ENCODE measurements around the gene CYP11A1. TPM values are rescaled to one million over a fixed set of nuclear protein-coding genes. Genes with fewer than 3 reads are reported as not detected.

CYP11A1 gene
- total RNA-seq, 2 experiments from 2014 or later: 0.29 TPM; not detected in 1

- Mint-ChIP-seq H3K9me3 (peaks cover 5% of the 10 kb centered on the region), H3K36me3 (no peaks in the 10 kb centered on the region), H3K27me3 (peaks cover 6% of the 10 kb centered on the region), H3K4me1 (ENCODE audit: low read depth) (no peaks in the 10 kb centered on the region), H3K4me3 (no peak overlapping the region), H3K27ac (no peak overlapping the region)
- POLR2A ChIA-PET: no interaction called here
- intact Hi-C loops (cut with micrococcal nuclease): no loop called here
- CTCF ChIA-PET: no interaction called here
- DNase-seq: no peak
Measured at GRCh38 chr15:74351670-74352069, 15.8 kb downstream of the CYP11A1 start.

- ChIA-PET CTCF (interaction anchor here (1.2 kb wide), 1 partner anchor 28 kb away, joined by 4 read pairs; no protein-coding TSS in a partner anchor), POLR2A (no interaction called here)
- peaks cover under 1% of the 10 kb centered on the region for H3K4me1 Mint-ChIP-seq (ENCODE audit: low read depth)
- H3K36me3 Mint-ChIP-seq: no peaks in the 10 kb centered on the region
- DNase-seq: no peak
- intact Hi-C loops (cut with micrococcal nuclease): no loop called here
- H3K27me3 Mint-ChIP-seq: peaks cover 6% of the 10 kb centered on the region
- H3K9me3 Mint-ChIP-seq: peaks cover 5% of the 10 kb centered on the region
- H3K4me3 Mint-ChIP-seq: no peak overlapping the region
- no peak overlapping the region for H3K27ac Mint-ChIP-seq
Measured at GRCh38 chr15:74350295-74351275, 16.9 kb downstream of the CYP11A1 start.

- CTCF ChIA-PET: no interaction called here
- POLR2A ChIA-PET: no interaction called here
- H3K27me3 Mint-ChIP-seq: no peaks in the 10 kb centered on the region
- intact Hi-C loops (cut with micrococcal nuclease): no loop called here
- no peaks in the 10 kb centered on the region for H3K36me3 Mint-ChIP-seq
- H3K4me1 Mint-ChIP-seq (ENCODE audit: low read depth): peaks cover 5% of the 10 kb centered on the region
- no peak overlapping the region for H3K27ac Mint-ChIP-seq
- no peak for DNase-seq
- peaks cover 2% of the 10 kb centered on the region for H3K9me3 Mint-ChIP-seq
- H3K4me3 Mint-ChIP-seq: no peak overlapping the region
Measured at GRCh38 chr15:74349241-74349778, 18.1 kb downstream of the CYP11A1 start.

GRCh38 chr15:74347757-74348250 lies 19.6 kb downstream of the CYP11A1 start:
- Mint-ChIP-seq H3K4me3 (no peak overlapping the region), H3K4me1 (ENCODE audit: low read depth) (peaks cover 5% of the 10 kb centered on the region), H3K27me3 (no peaks in the 10 kb centered on the region), H3K27ac (no peak overlapping the region), H3K9me3 (no peaks in the 10 kb centered on the region), H3K36me3 (no peaks in the 10 kb centered on the region)
- ChIA-PET POLR2A (no interaction called here), CTCF (no interaction called here)
- DNase-seq: no peak
- intact Hi-C loops (cut with micrococcal nuclease): no loop called here

GRCh38 chr15:74345051-74345450 lies 22.4 kb downstream of the CYP11A1 start:
- Mint-ChIP-seq H3K4me3 (no peak overlapping the region), H3K27ac (no peak overlapping the region)

GRCh38 chr15:74343797-74344127 lies 23.7 kb downstream of the CYP11A1 start:
- Mint-ChIP-seq H3K4me1 (ENCODE audit: low read depth) (peaks cover 5% of the 10 kb centered on the region), H3K4me3 (no peak overlapping the region), H3K27me3 (no peaks in the 10 kb centered on the region), H3K9me3 (no peaks in the 10 kb centered on the region), H3K36me3 (no peaks in the 10 kb centered on the region), H3K27ac (no peak overlapping the region)
- DNase-seq: no peak
- POLR2A ChIA-PET: no interaction called here
- CTCF ChIA-PET: no interaction called here
- intact Hi-C loops (cut with micrococcal nuclease): no loop called here

More at GRCh38 chr15:74345051-74345450, 22.4 kb downstream of the CYP11A1 start:
- Mint-ChIP-seq H3K27me3 (no peaks in the 10 kb centered on the region), H3K9me3 (no peaks in the 10 kb centered on the region), H3K4me1 (ENCODE audit: low read depth) (peaks cover 5% of the 10 kb centered on the region), H3K36me3 (no peaks in the 10 kb centered on the region)
- intact Hi-C loops (cut with micrococcal nuclease): no loop called here
- ChIA-PET CTCF (no interaction called here), POLR2A (no interaction called here)
- no peak for DNase-seq

GRCh38 chr15:74343127-74343796 lies 24.2 kb downstream of the CYP11A1 start:
- Mint-ChIP-seq H3K9me3 (no peaks in the 10 kb centered on the region), H3K27me3 (no peaks in the 10 kb centered on the region), H3K4me1 (ENCODE audit: low read depth) (peaks cover 5% of the 10 kb centered on the region), H3K27ac (no peak overlapping the region), H3K4me3 (no peak overlapping the region), H3K36me3 (no peaks in the 10 kb centered on the region)
- ChIA-PET POLR2A (no interaction called here), CTCF (no interaction called here)
- intact Hi-C loops (cut with micrococcal nuclease): no loop called here
- DNase-seq: no peak

GRCh38 chr15:74340150-74340549 lies 27.3 kb downstream of the CYP11A1 start:
- intact Hi-C loops (cut with micrococcal nuclease): no loop called here
- no peaks in the 10 kb centered on the region for H3K36me3 Mint-ChIP-seq
- DNase-seq: no peak
- no peaks in the 10 kb centered on the region for H3K27me3 Mint-ChIP-seq
- no peak overlapping the region for H3K4me3 Mint-ChIP-seq
- no peak overlapping the region for H3K27ac Mint-ChIP-seq
- no peaks in the 10 kb centered on the region for H3K4me1 Mint-ChIP-seq (ENCODE audit: low read depth)
- ChIA-PET CTCF (no interaction called here), POLR2A (no interaction called here)
- no peaks in the 10 kb centered on the region for H3K9me3 Mint-ChIP-seq

- no peaks in the 10 kb centered on the region for H3K4me1 Mint-ChIP-seq (ENCODE audit: low read depth)
- intact Hi-C loops (cut with micrococcal nuclease): no loop called here
- no peak overlapping the region for H3K4me3 Mint-ChIP-seq
- CTCF ChIA-PET: no interaction called here
- no peak overlapping the region for H3K27ac Mint-ChIP-seq
- POLR2A ChIA-PET: no interaction called here
- H3K36me3 Mint-ChIP-seq: no peaks in the 10 kb centered on the region
- H3K27me3 Mint-ChIP-seq: no peaks in the 10 kb centered on the region
- no peak for DNase-seq
- H3K9me3 Mint-ChIP-seq: no peaks in the 10 kb centered on the region
Measured at GRCh38 chr15:74339371-74339770, 28.1 kb downstream of the CYP11A1 start.

GRCh38 chr15:74338676-74339075 lies 28.8 kb downstream of the CYP11A1 start:
- no peaks in the 10 kb centered on the region for H3K9me3 Mint-ChIP-seq
- H3K27ac Mint-ChIP-seq: no peak overlapping the region
- no peaks in the 10 kb centered on the region for H3K4me1 Mint-ChIP-seq (ENCODE audit: low read depth)
- H3K4me3 Mint-ChIP-seq: no peak overlapping the region
- ChIA-PET CTCF (no interaction called here), POLR2A (no interaction called here)
- DNase-seq: no peak
- H3K27me3 Mint-ChIP-seq: no peaks in the 10 kb centered on the region
- intact Hi-C loops (cut with micrococcal nuclease): no loop called here
- H3K36me3 Mint-ChIP-seq: no peaks in the 10 kb centered on the region

- Mint-ChIP-seq H3K9me3 (no peaks in the 10 kb centered on the region), H3K27ac (no peak overlapping the region), H3K4me1 (ENCODE audit: low read depth) (no peaks in the 10 kb centered on the region), H3K36me3 (no peaks in the 10 kb centered on the region), H3K4me3 (no peak overlapping the region), H3K27me3 (no peaks in the 10 kb centered on the region)
- CTCF ChIA-PET: no interaction called here
- DNase-seq: no peak
- POLR2A ChIA-PET: no interaction called here
- intact Hi-C loops (cut with micrococcal nuclease): no loop called here
Measured at GRCh38 chr15:74337607-74338211, 29.7 kb downstream of the CYP11A1 start.

GRCh38 chr15:74337146-74337545 lies 30.3 kb downstream of the CYP11A1 start:
- ChIA-PET POLR2A (no interaction called here), CTCF (interaction anchor here (1.6 kb wide), 1 partner anchor 15 kb away, joined by 4 read pairs; no protein-coding TSS in a partner anchor)
- no peak overlapping the region for H3K4me3 Mint-ChIP-seq
- H3K27ac Mint-ChIP-seq: no peak overlapping the region
- H3K36me3 Mint-ChIP-seq: no peaks in the 10 kb centered on the region
- H3K9me3 Mint-ChIP-seq: no peaks in the 10 kb centered on the region
- intact Hi-C loops (cut with micrococcal nuclease): no loop called here
- H3K4me1 Mint-ChIP-seq (ENCODE audit: low read depth): no peaks in the 10 kb centered on the region
- H3K27me3 Mint-ChIP-seq: no peaks in the 10 kb centered on the region
- no peak for DNase-seq
